B cell (primary cell): Measurements from ENCODE around the gene BABAM2. TPM values are rescaled to one million over a fixed set of nuclear protein-coding genes. Genes with fewer than 3 reads are reported as not detected.

ENCODE experiments used
- ATAC-seq: fragments of 200-7000 bp; cut with Tn5 transposase; one replicate; pipeline ENCODE4 v1.10.0; 2021; ENCODE audit warnings: low read depth, mild to moderate bottlenecking, moderate number of reproducible peaks, moderate library complexity
- CTCF ChIA-PET: fragments of 350-600 bp; sonication (Branson Sonifier 250); formaldehyde crosslinking; loops from one replicate; lab custom pipeline; 2021; ENCODE audit warnings: antibody characterized with exemption, inconsistent platforms; lab: Charles Lee
- POLR2A ChIA-PET: fragments of 350-600 bp; sonication (Branson Sonifier 250); formaldehyde crosslinking; loops from one replicate; lab custom pipeline; 2021; ENCODE audit warnings: antibody characterized with exemption; lab: Charles Lee
- DNase-seq: peaks from one replicate; pipeline ENCODE4 v3.0.0; 2013
- H2AFZ ChIP-seq: 2 replicates; pipeline ENCODE4 v1.6.1; 2012; ENCODE audit warnings: mild to moderate bottlenecking, low read depth, low read length; ENCODE audit not compliant: insufficient read depth, poor library complexity, severe bottlenecking
- H3K27ac ChIP-seq, 2 donors: 1 replicate in 1 of 2; 2 replicates in 1 of 2; pipeline ENCODE4 v1.5.1; 2012 to 2013; ENCODE audit warnings: low read length in 2 of 2, mild to moderate bottlenecking in 2 of 2, moderate library complexity in 1 of 2
- H3K27me3 ChIP-seq, 4 experiments: fragments of 200-600 bp in 1 of 4; sonication (generic) in 1 of 4; replicated peaks in 1 of 4; 1 replicate in 2 of 4; 2 replicates in 2 of 4; pipeline versions ENCODE4 v1.6.1 to v1.7.0; 2013 to 2016; ENCODE audit warnings: low read length in 3 of 4, mild to moderate bottlenecking in 2 of 4, mixed read lengths in 1 of 4, moderate library complexity in 1 of 4; ENCODE audit not compliant: insufficient read depth in 4 of 4, control insufficient read depth in 3 of 4; ENCODE audit errors: control extremely low read depth in 1 of 4
- H3K36me3 ChIP-seq, 2 experiments: replicated peaks in 1 of 2; 1 replicate in 1 of 2; 2 replicates in 1 of 2; pipeline versions ENCODE4 v1.6.1 to v1.7.1; 2013; ENCODE audit warnings: low read length in 1 of 2; ENCODE audit not compliant: insufficient read depth in 2 of 2, control insufficient read depth in 1 of 2; ENCODE audit errors: control extremely low read depth in 1 of 2, extremely low read depth in 1 of 2
- H3K4me1 ChIP-seq, 2 donors: fragments of 200-600 bp in 1 of 2; sonication (generic) in 1 of 2; 1 replicate in 1 of 2; 2 replicates in 1 of 2; pipeline versions ENCODE4 v1.5.1 to v1.6.1; 2013 to 2017; ENCODE audit warnings: low read length in 2 of 2; ENCODE audit not compliant: control insufficient read depth in 2 of 2, insufficient read depth in 2 of 2
- H3K4me2 ChIP-seq: replicated peaks from 2 replicates; pipeline ENCODE3; 2012; ENCODE audit warnings: mild to moderate bottlenecking, low read depth, low read length; ENCODE audit not compliant: poor library complexity, severe bottlenecking
- H3K4me3 ChIP-seq, 5 experiments: fragments of 200-600 bp in 1 of 5; sonication (generic) in 1 of 5; 1 replicate in 3 of 5; 2 replicates in 2 of 5; pipeline versions ENCODE4 v1.5.1 to v1.7.0; 2011 to 2016; ENCODE audit warnings: low read length in 4 of 5, mild to moderate bottlenecking in 4 of 5, low read depth in 2 of 5, control low read depth in 1 of 5, moderate library complexity in 1 of 5; ENCODE audit not compliant: insufficient read depth in 1 of 5; ENCODE audit errors: control extremely low read depth in 1 of 5, extremely low read depth in 1 of 5
- H3K79me2 ChIP-seq: fragments of 200-600 bp; sonication (generic); one replicate; pipeline ENCODE4 v1.6.0; 2016; ENCODE audit warnings: low read length; ENCODE audit not compliant: control insufficient read depth, insufficient read depth
- H3K9ac ChIP-seq: fragments of 200-600 bp; sonication (generic); 2 replicates; pipeline ENCODE4 v1.6.1; 2017; ENCODE audit warnings: mild to moderate bottlenecking, low read length, moderate library complexity
- H3K9me3 ChIP-seq, 3 donors: one replicate each; pipeline versions ENCODE4 v1.6.1 to v1.7.1; 2013; ENCODE audit warnings: low read length in 2 of 3; ENCODE audit not compliant: control insufficient read depth in 2 of 3, insufficient read depth in 1 of 3; ENCODE audit errors: control extremely low read depth in 1 of 3
- H4K20me1 ChIP-seq: 2 replicates; pipeline ENCODE4 v1.6.0; 2012; ENCODE audit warnings: mild to moderate bottlenecking, low read length; ENCODE audit not compliant: insufficient read depth, control insufficient read depth, poor library complexity, severe bottlenecking
- H3K27ac Mint-ChIP-seq: one replicate; pipeline ENCODE4 v1.8.0; 2021; ENCODE audit warnings: mixed read lengths
- H3K27me3 Mint-ChIP-seq: one replicate; pipeline ENCODE4 v1.8.0; 2021; ENCODE audit warnings: mixed read lengths
- H3K4me1 Mint-ChIP-seq: one replicate; pipeline ENCODE4 v1.8.0; 2021; ENCODE audit warnings: mixed read lengths
- H3K4me3 Mint-ChIP-seq: one replicate; pipeline ENCODE4 v1.8.0; 2021; ENCODE audit warnings: mixed read lengths
- H3K9me3 Mint-ChIP-seq: one replicate; pipeline ENCODE4 v1.8.0; 2022; ENCODE audit warnings: mixed read lengths; ENCODE audit not compliant: insufficient read depth
- EZH2 ChIP-seq: IDR thresholded peaks from 2 replicates; pipeline ENCODE4 v1.6.1; 2012; ENCODE audit warnings: borderline replicate concordance, low read depth, mild to moderate bottlenecking, moderate library complexity, low read length; ENCODE audit not compliant: insufficient read depth, poor library complexity, severe bottlenecking
- WGBS: methylation state at CpG from one replicate; pipeline ENCODE4 v1.1.5; 2013; ENCODE audit warnings: missing lambda C conversion rate; ENCODE audit not compliant: insufficient coverage; 5-methylcytosine and 5-hydroxymethylcytosine counted together
- intact Hi-C: fragments of 100-400 bp; cut with micrococcal nuclease; formaldehyde crosslinking; loops from one replicate; pipeline ENCODE4 v1.10.0; 2022
- polyA plus RNA-seq: library from polyadenylated mRNA; depleted of rRNA; stranded (reverse); fragments of >200 nt; gene quantifications from 2 replicates; pipeline ENCODE4 v1.2.3, GENCODE V29; 2012
- total RNA-seq, 2 donors: library from RNA; stranded (reverse); fragments of 120-200 nt in 1 of 2; gene quantifications; 1 replicate in 1 of 2; 2 replicates in 1 of 2; pipeline versions ENCODE4 v1.2.3 to v1.2.4, GENCODE V29; 2013 to 2022
- TF ChIP-seq, protein P1 (sequence below): fragments of 200-600 bp; IDR thresholded peaks from one replicate; pipeline ENCODE4 v1.8.0; 2022; ENCODE audit warnings: antibody characterized with exemption, mild to moderate bottlenecking

The BABAM2 gene
- total and polyA plus RNA-seq, 2 donors (not counting 1 experiment from before 2014, with no cell fraction given) = 22.3 to 69.6 TPM

DNA sequence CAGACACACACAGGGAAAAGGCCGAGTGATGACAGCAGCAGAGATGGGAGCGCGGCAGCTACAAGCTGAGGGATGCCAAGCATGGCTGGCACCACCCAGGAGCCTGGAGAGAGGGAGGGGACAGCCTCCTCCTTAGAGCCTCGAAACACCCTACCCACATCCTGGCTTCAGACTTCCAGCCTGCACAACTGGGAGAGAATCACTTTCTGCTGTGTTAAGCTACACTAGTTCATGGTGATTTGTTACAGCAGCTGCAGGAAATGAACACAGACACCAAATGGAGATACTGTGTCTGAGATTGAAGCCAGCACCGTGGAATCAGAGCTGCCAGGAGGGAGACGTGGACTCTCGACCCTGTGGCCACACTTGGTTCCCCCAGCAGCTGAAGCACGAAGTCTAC, 474.6 kb downstream of the BABAM2 start:
- H4K20me1 ChIP-seq = no peaks in the 10 kb centered on the region
- Mint-ChIP-seq H3K27me3 (peaks cover 21% of the 10 kb centered on the region), H3K9me3 (no peaks in the 10 kb centered on the region), H3K4me3 (no peak overlapping the region), H3K4me1 (peaks cover 17% of the 10 kb centered on the region), H3K27ac (no peak overlapping the region)
- no peak overlapping the region for H3K4me2 ChIP-seq
- H3K27ac ChIP-seq = no peak overlapping the region
- 55% methylated on average over 5 of the region's 8 CpGs for WGBS
- H2AFZ ChIP-seq = no peak overlapping the region
- TF ChIP-seq, protein P1, sequence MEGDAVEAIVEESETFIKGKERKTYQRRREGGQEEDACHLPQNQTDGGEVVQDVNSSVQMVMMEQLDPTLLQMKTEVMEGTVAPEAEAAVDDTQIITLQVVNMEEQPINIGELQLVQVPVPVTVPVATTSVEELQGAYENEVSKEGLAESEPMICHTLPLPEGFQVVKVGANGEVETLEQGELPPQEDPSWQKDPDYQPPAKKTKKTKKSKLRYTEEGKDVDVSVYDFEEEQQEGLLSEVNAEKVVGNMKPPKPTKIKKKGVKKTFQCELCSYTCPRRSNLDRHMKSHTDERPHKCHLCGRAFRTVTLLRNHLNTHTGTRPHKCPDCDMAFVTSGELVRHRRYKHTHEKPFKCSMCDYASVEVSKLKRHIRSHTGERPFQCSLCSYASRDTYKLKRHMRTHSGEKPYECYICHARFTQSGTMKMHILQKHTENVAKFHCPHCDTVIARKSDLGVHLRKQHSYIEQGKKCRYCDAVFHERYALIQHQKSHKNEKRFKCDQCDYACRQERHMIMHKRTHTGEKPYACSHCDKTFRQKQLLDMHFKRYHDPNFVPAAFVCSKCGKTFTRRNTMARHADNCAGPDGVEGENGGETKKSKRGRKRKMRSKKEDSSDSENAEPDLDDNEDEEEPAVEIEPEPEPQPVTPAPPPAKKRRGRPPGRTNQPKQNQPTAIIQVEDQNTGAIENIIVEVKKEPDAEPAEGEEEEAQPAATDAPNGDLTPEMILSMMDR = no peak
- TF ChIP-seq EZH2 = no peak
- H3K9me3 ChIP-seq = no peaks in the 10 kb centered on the region
- ChIA-PET POLR2A (no interaction called here), CTCF (no interaction called here)
- DNase-seq (no peak), ATAC-seq (no peak)
- H3K36me3 ChIP-seq = no peaks in the 10 kb centered on the region
- intact Hi-C loops = no loop called here
- H3K4me3 ChIP-seq = no peak overlapping the region
- H3K27me3 ChIP-seq = peaks cover 0 to 6% (median 0%) of the 10 kb centered on the region in 4 experiments
- H3K9ac ChIP-seq = no peak overlapping the region
- no peaks in the 10 kb centered on the region for H3K79me2 ChIP-seq
- peaks cover 4 to 14% of the 10 kb centered on the region in 2 donors for H3K4me1 ChIP-seq

DNA sequence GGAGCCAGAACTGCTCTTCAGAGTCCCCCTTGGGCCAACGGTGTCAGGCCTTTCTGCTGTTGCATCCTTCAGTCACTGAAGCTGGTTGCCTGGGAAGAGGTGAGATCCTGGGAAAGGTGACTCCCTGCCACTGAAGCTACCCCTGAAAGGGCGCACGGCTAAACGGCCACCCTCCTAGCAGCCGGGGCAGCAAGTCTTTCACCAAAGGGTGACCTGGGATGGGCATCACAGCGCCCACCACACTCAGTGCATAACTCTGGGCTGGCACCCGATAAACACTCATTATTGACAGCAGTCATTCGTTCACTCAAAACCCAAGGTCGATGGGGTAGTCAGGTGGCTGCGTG, 475.6 kb downstream of the BABAM2 start:
- POLR2A ChIA-PET = no interaction called here
- H3K4me2 ChIP-seq = no peak overlapping the region
- Mint-ChIP-seq H3K9me3 (no peaks in the 10 kb centered on the region), H3K27ac (no peak overlapping the region), H3K4me3 (no peak overlapping the region), H3K27me3 (peaks cover 21% of the 10 kb centered on the region), H3K4me1 (peaks cover 11% of the 10 kb centered on the region)
- H3K79me2 ChIP-seq = no peaks in the 10 kb centered on the region
- H2AFZ ChIP-seq = no peak overlapping the region
- H3K9me3 ChIP-seq = no peaks in the 10 kb centered on the region
- no peaks in the 10 kb centered on the region for H3K36me3 ChIP-seq
- CTCF ChIA-PET = no interaction called here
- H3K27ac ChIP-seq = no peak overlapping the region
- no peak overlapping the region for H3K9ac ChIP-seq
- no peaks in the 10 kb centered on the region for H4K20me1 ChIP-seq
- intact Hi-C loops = no loop called here
- H3K4me1 ChIP-seq = peaks cover 4 to 9% of the 10 kb centered on the region in 2 donors
- TF ChIP-seq EZH2 = no peak
- TF ChIP-seq, protein P1 = no peak
- WGBS = 74% methylated on average over 10 of the region's 10 CpGs
- DNase-seq = no peak
- ATAC-seq = no peak
- no peak overlapping the region for H3K4me3 ChIP-seq
- peaks cover 0 to 3% (median 0%) of the 10 kb centered on the region in 4 experiments for H3K27me3 ChIP-seq
